Esophagus (tissue), 2 donors: ENCODE data around the gene SERPINB12. TPM values are rescaled to one million over a fixed set of nuclear protein-coding genes. Genes with fewer than 3 reads are reported as not detected.

Experiments
- H3K27ac ChIP-seq, 2 donors: one replicate each; pipeline ENCODE4 v1.5.1; 2013; ENCODE audit warnings: low read depth in 2 of 2, mild to moderate bottlenecking in 2 of 2, inconsistent platforms in 1 of 2, low read length in 1 of 2, moderate library complexity in 1 of 2
- H3K27me3 ChIP-seq, 2 donors: one replicate each; pipeline ENCODE4 v1.6.1; 2013; ENCODE audit warnings: low read length in 2 of 2, control low read depth in 1 of 2, mild to moderate bottlenecking in 1 of 2; ENCODE audit not compliant: insufficient read depth in 2 of 2, control insufficient read depth in 1 of 2
- H3K36me3 ChIP-seq, 2 donors: one replicate each; pipeline ENCODE4 v1.6.1; 2013; ENCODE audit warnings: low read length in 1 of 2; ENCODE audit not compliant: control insufficient read depth in 2 of 2, insufficient read depth in 2 of 2
- H3K4me1 ChIP-seq, 2 donors: one replicate each; pipeline ENCODE4 v1.6.1; 2013; ENCODE audit warnings: low read length in 1 of 2; ENCODE audit not compliant: control insufficient read depth in 2 of 2, insufficient read depth in 2 of 2
- H3K4me3 ChIP-seq, 2 donors: one replicate each; pipeline ENCODE4 v1.5.1; 2013; ENCODE audit warnings: low read length in 2 of 2, mild to moderate bottlenecking in 2 of 2, low read depth in 1 of 2, moderate library complexity in 1 of 2
- H3K9me3 ChIP-seq, 2 donors: one replicate each; pipeline ENCODE4 v1.6.1; 2013; ENCODE audit warnings: mild to moderate bottlenecking in 2 of 2, low read depth in 1 of 2, low read length in 1 of 2, moderate library complexity in 1 of 2; ENCODE audit not compliant: control insufficient read depth in 2 of 2, insufficient read depth in 1 of 2
- WGBS, 2 donors: extraction: QIAGEN DNeasy Blood & Tissue Kit; methylation state at CpG; one replicate each; pipeline ENCODE4 v1.1.7; 2013; 5-methylcytosine and 5-hydroxymethylcytosine counted together
- polyA plus RNA-seq, 2 donors: library from polyadenylated mRNA; stranded (reverse); fragments of 200-250 nt; gene quantifications; one replicate each; pipeline ENCODE4 v1.2.3, GENCODE V29; 2013
- donor health status: healthy with polysubstance abuse.
- donor health status: Bipolar disorder and iron deficiency.

The SERPINB12 gene
- polyA plus RNA-seq, 2 donors, result 0.16 to 1.4 TPM

- Histone ChIP-seq H3K4me3 (no peak overlapping the region), H3K27ac (no peak overlapping the region), H3K4me1 (no peaks in the 10 kb centered on the region), H3K9me3 (peaks cover 0 to 2% of the 10 kb centered on the region in 2 donors), H3K36me3 (no peaks in the 10 kb centered on the region), H3K27me3 (no peaks in the 10 kb centered on the region)
- WGBS, 2 donors, result 76 to 81% methylated on average over 5 of the region's 5 CpGs
Observed at GRCh38 chr18:63567276-63567675, 25.1 kb downstream of the SERPINB12 start.

DNA sequence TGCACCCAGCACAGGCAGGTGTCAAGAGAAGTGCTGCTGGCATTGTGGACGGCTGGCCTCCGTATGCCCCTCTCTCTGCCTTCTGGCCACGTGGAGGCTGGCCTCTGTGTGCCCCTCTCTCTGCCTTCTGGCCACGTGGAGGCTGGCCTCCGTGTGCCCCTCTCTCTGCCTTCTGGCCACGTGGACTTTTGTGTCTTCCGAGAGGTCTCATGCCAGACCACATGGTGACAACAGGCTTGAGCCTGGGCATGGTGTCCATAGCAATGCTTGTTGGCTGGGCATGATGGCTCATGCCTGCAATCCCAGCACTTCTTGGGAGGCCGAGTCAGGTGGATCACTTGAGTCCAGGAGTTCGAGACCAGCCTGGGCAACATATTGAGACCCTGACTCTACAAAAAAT, 25.7 kb downstream of the SERPINB12 start:
- H3K4me3 ChIP-seq, result no peak overlapping the region
- H3K36me3 ChIP-seq, result no peaks in the 10 kb centered on the region
- H3K9me3 ChIP-seq, result peaks cover 0 to 2% of the 10 kb centered on the region in 2 donors
- H3K4me1 ChIP-seq, result no peaks in the 10 kb centered on the region
- WGBS, 2 donors, result 75 to 76% methylated on average over 9 of the region's 9 CpGs
- H3K27me3 ChIP-seq, result no peaks in the 10 kb centered on the region
- no peak overlapping the region for H3K27ac ChIP-seq

- peaks cover 0 to 2% of the 10 kb centered on the region in 2 donors for H3K9me3 ChIP-seq
- H3K4me3 ChIP-seq, result no peak overlapping the region
- no peak overlapping the region for H3K27ac ChIP-seq
- WGBS, 2 donors, result 35 to 50% methylated on average over 6 of the region's 6 CpGs
- no peaks in the 10 kb centered on the region for H3K4me1 ChIP-seq
- no peaks in the 10 kb centered on the region for H3K27me3 ChIP-seq
- no peaks in the 10 kb centered on the region for H3K36me3 ChIP-seq
Observed at GRCh38 chr18:63570721-63571120, 28.6 kb downstream of the SERPINB12 start.

GRCh38 chr18:63575681-63576080, 33.5 kb downstream of the SERPINB12 start:
- H3K27ac ChIP-seq, result no peak overlapping the region

GRCh38 chr18:63578357-63578958, 36.3 kb downstream of the SERPINB12 start:
- H3K36me3 ChIP-seq, result no peaks in the 10 kb centered on the region
- no peaks in the 10 kb centered on the region for H3K4me1 ChIP-seq
- H3K27me3 ChIP-seq, result no peaks in the 10 kb centered on the region
- H3K27ac ChIP-seq, result no peak overlapping the region
- H3K9me3 ChIP-seq, result no peaks in the 10 kb centered on the region
- WGBS, 2 donors, result 14 to 18% methylated on average over 5 of the region's 5 CpGs
- no peak overlapping the region for H3K4me3 ChIP-seq

More at GRCh38 chr18:63575681-63576080, 33.5 kb downstream of the SERPINB12 start:
- H3K4me1 ChIP-seq, result no peaks in the 10 kb centered on the region
- no peak overlapping the region for H3K4me3 ChIP-seq
- H3K9me3 ChIP-seq, result no peaks in the 10 kb centered on the region
- no peaks in the 10 kb centered on the region for H3K36me3 ChIP-seq
- no peaks in the 10 kb centered on the region for H3K27me3 ChIP-seq

DNA sequence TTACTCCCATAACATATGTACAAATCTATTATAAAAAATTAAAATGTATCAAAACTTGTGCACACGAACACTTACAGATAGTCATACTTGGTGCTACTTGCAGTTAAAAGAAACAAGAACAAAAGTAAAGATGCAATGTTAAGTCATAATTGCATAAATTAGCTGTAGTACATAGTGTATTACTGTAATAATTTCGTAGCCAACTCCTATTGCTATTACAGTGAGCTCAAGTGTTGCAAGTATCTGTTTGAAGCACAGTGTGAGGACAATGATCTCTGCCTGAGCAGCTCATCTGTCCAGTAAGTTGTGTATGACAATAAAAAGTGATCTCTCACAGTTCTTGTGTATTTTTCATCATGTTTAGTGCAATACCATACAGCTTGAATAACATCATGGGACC, 37.4 kb downstream of the SERPINB12 start:
- Histone ChIP-seq H3K4me1 (no peaks in the 10 kb centered on the region), H3K36me3 (no peaks in the 10 kb centered on the region), H3K27ac (no peak overlapping the region), H3K27me3 (no peaks in the 10 kb centered on the region), H3K4me3 (no peak overlapping the region), H3K9me3 (no peaks in the 10 kb centered on the region)
- WGBS, 2 donors, result 36 to 50% methylated on average over 2 of the region's 2 CpGs

GRCh38 chr18:63585988-63586387, 43.8 kb downstream of the SERPINB12 start:
- peaks cover 0 to 5% of the 10 kb centered on the region in 2 donors for H3K4me1 ChIP-seq
- no peaks in the 10 kb centered on the region for H3K27me3 ChIP-seq
- WGBS, 2 donors, result 61 to 71% methylated on average over 4 of the region's 4 CpGs
- H3K27ac ChIP-seq, result peak overlapping the region; percentile 91 to 95
- no peak overlapping the region for H3K4me3 ChIP-seq
- no peaks in the 10 kb centered on the region for H3K9me3 ChIP-seq
- no peaks in the 10 kb centered on the region for H3K36me3 ChIP-seq

DNA sequence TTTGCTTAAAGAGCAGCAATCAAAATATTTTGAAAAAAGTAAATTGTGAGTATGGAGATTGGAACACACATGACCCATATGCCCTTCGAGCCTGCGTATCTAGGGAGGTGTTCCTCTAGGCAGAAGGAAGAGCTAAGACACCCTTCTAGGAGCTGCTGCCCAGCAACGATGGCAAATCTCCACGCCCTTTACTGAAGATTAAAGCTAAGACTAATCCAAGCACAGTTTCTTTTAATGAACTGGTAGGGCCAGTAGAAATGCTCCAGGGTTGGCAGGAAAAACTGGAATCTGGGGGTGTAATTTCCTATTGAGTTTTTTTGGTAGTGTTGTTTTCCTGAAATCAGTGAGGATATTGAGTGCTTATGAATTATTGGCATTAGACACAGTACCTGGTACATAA, 44.3 kb downstream of the SERPINB12 start:
- Histone ChIP-seq H3K27me3 (no peaks in the 10 kb centered on the region), H3K27ac (peak overlapping the region in 1 of 2 donors; percentile 91), H3K4me1 (peaks cover 0 to 5% of the 10 kb centered on the region in 2 donors), H3K9me3 (no peaks in the 10 kb centered on the region), H3K4me3 (peak overlapping the region in 1 of 2 donors; percentile 67), H3K36me3 (no peaks in the 10 kb centered on the region)
- WGBS, 2 donors, result 34 to 43% methylated on average over 4 of the region's 4 CpGs

DNA sequence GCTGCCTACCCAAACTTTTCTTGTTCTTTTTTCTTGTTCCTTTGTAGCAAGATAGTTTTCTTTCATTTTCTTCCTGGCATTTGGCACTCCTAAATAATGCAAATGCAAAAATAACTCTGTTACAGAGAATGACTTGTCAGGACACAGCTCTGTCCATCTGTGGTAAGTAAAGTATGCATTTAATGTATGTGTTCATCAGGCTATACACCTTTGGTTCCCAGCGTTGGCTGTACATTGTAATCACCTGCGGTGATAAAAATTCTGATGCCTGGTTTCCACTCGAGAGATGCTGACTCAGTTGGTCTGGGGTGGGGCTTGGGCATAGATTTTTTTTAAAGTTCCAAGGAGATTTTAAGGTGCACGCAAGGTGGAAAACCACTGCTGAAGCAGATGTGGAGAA, 44.8 kb downstream of the SERPINB12 start, which contains the start of gene SERPINB13:
SERPINB13 (plus strand) TSS at position 378 of the 400 bp plus-strand sequence. CDS start 1,325 bp downstream, outside the sequence.
- 55 to 71% methylated on average over 4 of the region's 4 CpGs for WGBS, 2 donors
- no peaks in the 10 kb centered on the region for H3K27me3 ChIP-seq
- H3K4me3 ChIP-seq, result peak within 1 kb of the TSS; percentile 48 to 67
- H3K27ac ChIP-seq, result peak within 1 kb of the TSS; percentile 91 to 95
- H3K9me3 ChIP-seq, result no peaks in the 10 kb centered on the region
- no peaks in the 10 kb centered on the region for H3K36me3 ChIP-seq
- H3K4me1 ChIP-seq, result peaks cover 0 to 5% of the 10 kb centered on the region in 2 donors

- peak overlapping the region; percentile 77 to 95 for H3K27ac ChIP-seq
- peak overlapping the region; percentile 48 to 67 for H3K4me3 ChIP-seq
- 46 to 56% methylated on average over 5 of the region's 5 CpGs for WGBS, 2 donors
- H3K4me1 ChIP-seq, result peaks cover 0 to 5% of the 10 kb centered on the region in 2 donors
- H3K27me3 ChIP-seq, result no peaks in the 10 kb centered on the region
- no peaks in the 10 kb centered on the region for H3K9me3 ChIP-seq
- peaks cover 0 to 5% of the 10 kb centered on the region in 2 donors for H3K36me3 ChIP-seq
Observed at GRCh38 chr18:63588909-63589308, 46.7 kb downstream of the SERPINB12 start.
